SU-DHL-6 (cell line): Measurements from ENCODE around the gene PLLP.
A peak's percentile ranks its signal among the peaks of the same experiment; 100 is the strongest.

Experiments used
- EZH2phosphoT487 ChIP-seq: fragments of 200-600 bp; sonication (generic), shearing (Covaris generic); conservative IDR thresholded peaks from 2 replicates; pipeline ENCODE4 v1.6.1; 2018; ENCODE audit warnings: mild to moderate bottlenecking, antibody characterized with exemption, low read length, moderate library complexity, mixed read lengths
- TF ChIP-seq, protein P1 (sequence below): fragments of 200-600 bp; sonication (generic); IDR thresholded peaks from one replicate; pipeline ENCODE4 v1.5.1; 2017; ENCODE audit warnings: antibody characterized with exemption, mild to moderate bottlenecking, low read length, moderate library complexity; ENCODE audit not compliant: insufficient read depth, poor library complexity, severe bottlenecking

DNA sequence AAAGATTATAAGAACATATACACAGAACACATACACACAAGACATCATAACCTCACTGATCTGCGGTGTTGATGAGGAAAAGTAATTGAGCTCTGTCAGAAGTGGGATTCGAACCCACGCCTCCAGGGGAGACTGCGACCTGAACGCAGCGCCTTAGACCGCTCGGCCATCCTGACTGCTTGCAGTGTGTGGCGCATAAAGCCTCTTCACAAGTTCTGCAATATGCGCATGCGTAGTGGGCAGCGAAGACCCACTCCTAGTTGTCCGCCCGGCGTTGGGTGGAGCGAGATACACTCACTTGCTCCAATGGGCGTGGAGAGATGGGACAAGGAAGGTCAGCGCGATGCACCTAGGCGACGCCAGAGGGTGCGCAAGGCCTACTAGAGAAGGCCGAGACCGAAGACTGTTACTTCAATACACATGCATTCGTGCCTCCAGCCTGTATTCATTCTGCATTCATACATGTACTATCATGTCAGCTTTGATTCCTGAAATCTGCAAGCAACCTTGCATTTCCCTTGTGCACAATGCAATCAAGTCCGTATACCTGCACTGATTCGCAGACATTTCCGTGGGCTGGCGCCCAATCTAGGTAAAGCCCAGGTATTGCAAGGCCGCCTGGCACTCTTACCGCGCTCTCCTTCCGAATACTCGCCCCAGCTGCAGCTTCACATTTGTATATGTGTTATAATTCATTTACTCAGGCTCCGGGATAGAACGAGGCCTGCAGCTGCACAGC, 16.1 kb upstream of the PLLP start:
- no peak for TF ChIP-seq EZH2phosphoT487
- TF ChIP-seq, protein P1, sequence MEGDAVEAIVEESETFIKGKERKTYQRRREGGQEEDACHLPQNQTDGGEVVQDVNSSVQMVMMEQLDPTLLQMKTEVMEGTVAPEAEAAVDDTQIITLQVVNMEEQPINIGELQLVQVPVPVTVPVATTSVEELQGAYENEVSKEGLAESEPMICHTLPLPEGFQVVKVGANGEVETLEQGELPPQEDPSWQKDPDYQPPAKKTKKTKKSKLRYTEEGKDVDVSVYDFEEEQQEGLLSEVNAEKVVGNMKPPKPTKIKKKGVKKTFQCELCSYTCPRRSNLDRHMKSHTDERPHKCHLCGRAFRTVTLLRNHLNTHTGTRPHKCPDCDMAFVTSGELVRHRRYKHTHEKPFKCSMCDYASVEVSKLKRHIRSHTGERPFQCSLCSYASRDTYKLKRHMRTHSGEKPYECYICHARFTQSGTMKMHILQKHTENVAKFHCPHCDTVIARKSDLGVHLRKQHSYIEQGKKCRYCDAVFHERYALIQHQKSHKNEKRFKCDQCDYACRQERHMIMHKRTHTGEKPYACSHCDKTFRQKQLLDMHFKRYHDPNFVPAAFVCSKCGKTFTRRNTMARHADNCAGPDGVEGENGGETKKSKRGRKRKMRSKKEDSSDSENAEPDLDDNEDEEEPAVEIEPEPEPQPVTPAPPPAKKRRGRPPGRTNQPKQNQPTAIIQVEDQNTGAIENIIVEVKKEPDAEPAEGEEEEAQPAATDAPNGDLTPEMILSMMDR: peak; percentile 90
